ENCODE results near the gene MED26.

- TF ChIP-seq REPIN1 (tag by site-specific recombination; IDR thresholded peaks at IDR 0.05; ENCODE audit: low read depth) (no peak), ZNF623 (tag by site-specific recombination; IDR thresholded peaks at IDR 0.05) (no peak), ZNF138 (tag by site-specific recombination; IDR thresholded peaks at IDR 0.05; ENCODE audit: borderline replicate concordance) (no peak), SP2 (tag by site-specific recombination; IDR thresholded peaks at IDR 0.05) (no peak), ZBTB1 (tag by site-specific recombination; IDR thresholded peaks at IDR 0.05) (no peak), ATF2 (tag by site-specific recombination; IDR thresholded peaks at IDR 0.05; ENCODE audit: low read depth) (no peak)
Measured at GRCh38 chr19:16593181-16593580, 34.8 kb downstream of the MED26 start.

Measured in HEK293 (cell line).